Astrocyte (in vitro differentiated cells and primary cell): Measurements from ENCODE around the gene SH2D2A. TPM values are rescaled to one million over a fixed set of nuclear protein-coding genes. Genes with fewer than 3 reads are reported as not detected.

Experiments used
- DNase-seq: peaks from one replicate; pipeline ENCODE4 v3.0.0-alpha.2; 2010; ENCODE audit warnings: low read depth
- FAIRE-seq: peaks from 2 replicates; lab custom pipeline; 2011; peaks lifted over from hg19 to GRCh38; lab: Jason Lieb, UNC
- H2AFZ ChIP-seq: 2 replicates; pipeline ENCODE4 v1.6.0; 2012; ENCODE audit warnings: low read depth, low read length, inconsistent platforms
- H3K27ac ChIP-seq: 2 replicates; pipeline ENCODE4 v1.5.1; 2011; ENCODE audit warnings: low read depth, low read length, inconsistent platforms
- H3K27me3 ChIP-seq: 2 replicates; pipeline ENCODE4 v1.6.0; 2011; ENCODE audit warnings: low read length, inconsistent platforms; ENCODE audit not compliant: insufficient read depth
- H3K36me3 ChIP-seq: 2 replicates; pipeline ENCODE4 v1.5.1; 2011; ENCODE audit warnings: low read length, inconsistent platforms; ENCODE audit not compliant: insufficient read depth
- H3K4me1 ChIP-seq: 2 replicates; pipeline ENCODE4 v1.5.1; 2011; ENCODE audit warnings: low read length, inconsistent platforms; ENCODE audit not compliant: insufficient read depth
- H3K4me2 ChIP-seq: 2 replicates; pipeline ENCODE4 v1.6.0; 2012; ENCODE audit warnings: low read length, inconsistent platforms
- H3K4me3 ChIP-seq: 2 replicates; pipeline ENCODE4 v1.5.1; 2011; ENCODE audit warnings: low read depth, mild to moderate bottlenecking, low read length, inconsistent platforms; ENCODE audit not compliant: insufficient read depth
- H3K79me2 ChIP-seq: 2 replicates; pipeline ENCODE4 v1.6.0; 2012; ENCODE audit warnings: mild to moderate bottlenecking, low read length, inconsistent platforms; ENCODE audit not compliant: insufficient read depth
- H3K9ac ChIP-seq: 2 replicates; pipeline ENCODE4 v1.6.0; 2012; ENCODE audit warnings: mild to moderate bottlenecking, low read length, inconsistent platforms
- H3K9me3 ChIP-seq: 2 replicates; pipeline ENCODE4 v1.5.1; 2012; ENCODE audit warnings: low read depth, mild to moderate bottlenecking, low read length, inconsistent platforms; ENCODE audit not compliant: insufficient read depth
- H4K20me1 ChIP-seq: 2 replicates; pipeline ENCODE4 v1.6.0; 2012; ENCODE audit warnings: low read length, inconsistent platforms; ENCODE audit not compliant: insufficient read depth
- H3K27ac Mint-ChIP-seq: one replicate; pipeline ENCODE4 v1.8.0; 2021; ENCODE audit warnings: mild to moderate bottlenecking, mixed read lengths; ENCODE audit not compliant: unreplicated experiment
- H3K27me3 Mint-ChIP-seq: one replicate; pipeline ENCODE4 v1.8.0; 2021; ENCODE audit warnings: low read depth, mixed read lengths; ENCODE audit not compliant: unreplicated experiment
- H3K36me3 Mint-ChIP-seq: one replicate; pipeline ENCODE4 v1.8.0; 2021; ENCODE audit warnings: low read depth, mixed read lengths; ENCODE audit not compliant: unreplicated experiment
- H3K4me1 Mint-ChIP-seq: one replicate; pipeline ENCODE4 v1.8.0; 2021; ENCODE audit warnings: low read depth, mixed read lengths; ENCODE audit not compliant: unreplicated experiment
- H3K4me3 Mint-ChIP-seq: one replicate; pipeline ENCODE4 v1.8.0; 2021; ENCODE audit warnings: mild to moderate bottlenecking, moderate library complexity, mixed read lengths; ENCODE audit not compliant: unreplicated experiment
- H3K9me3 Mint-ChIP-seq: one replicate; pipeline ENCODE4 v1.8.0; 2021; ENCODE audit warnings: mild to moderate bottlenecking, mixed read lengths; ENCODE audit not compliant: unreplicated experiment
- EZH2 ChIP-seq: IDR thresholded peaks from 2 replicates; pipeline ENCODE4 v1.6.1; 2012; ENCODE audit warnings: mild to moderate bottlenecking, low read length, inconsistent platforms; ENCODE audit not compliant: insufficient read depth
- total RNA-seq: library from RNA; stranded (reverse); gene quantifications from 2 replicates; pipeline ENCODE4 v1.2.1, GENCODE V29; 2021
- TF ChIP-seq, protein P1 (sequence below): IDR thresholded peaks from 2 replicates; pipeline ENCODE4 v1.5.1; 2011; ENCODE audit warnings: low read depth, mild to moderate bottlenecking, inconsistent platforms, low read length, moderate library complexity; ENCODE audit not compliant: insufficient read depth

Gene SH2D2A
- total RNA-seq, 1 donor from 2014 or later: 1.1 TPM

DNA sequence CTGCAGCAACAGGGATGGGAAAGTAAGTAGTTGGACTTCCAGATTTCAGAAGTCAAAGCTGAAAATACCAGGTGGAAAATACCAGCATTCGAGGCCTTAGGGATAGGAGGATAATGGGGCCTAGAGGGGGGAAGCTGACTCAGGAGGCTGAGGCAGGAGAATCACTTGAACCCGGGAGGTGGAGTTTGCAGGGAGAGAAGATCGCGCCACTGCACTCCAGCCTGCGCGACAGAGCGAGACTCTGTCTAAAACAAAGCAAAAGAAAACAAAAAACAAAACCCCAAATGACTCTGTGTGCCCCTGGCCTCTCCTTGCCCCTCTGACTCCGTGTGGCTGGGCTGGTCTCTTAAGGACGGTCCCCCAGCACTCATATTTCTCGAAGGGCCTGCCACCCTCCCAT, 3.4 kb downstream of the SH2D2A start:
- peak overlapping the region; percentile 81 for H3K4me2 ChIP-seq
- peaks cover 24% of the 10 kb centered on the region for H3K4me1 ChIP-seq
- H3K4me3 ChIP-seq: peak overlapping the region; percentile 43
- FAIRE-seq (no peak), DNase-seq (no peak)
- peaks cover 2% of the 10 kb centered on the region for H3K27me3 ChIP-seq
- TF ChIP-seq, protein P1, sequence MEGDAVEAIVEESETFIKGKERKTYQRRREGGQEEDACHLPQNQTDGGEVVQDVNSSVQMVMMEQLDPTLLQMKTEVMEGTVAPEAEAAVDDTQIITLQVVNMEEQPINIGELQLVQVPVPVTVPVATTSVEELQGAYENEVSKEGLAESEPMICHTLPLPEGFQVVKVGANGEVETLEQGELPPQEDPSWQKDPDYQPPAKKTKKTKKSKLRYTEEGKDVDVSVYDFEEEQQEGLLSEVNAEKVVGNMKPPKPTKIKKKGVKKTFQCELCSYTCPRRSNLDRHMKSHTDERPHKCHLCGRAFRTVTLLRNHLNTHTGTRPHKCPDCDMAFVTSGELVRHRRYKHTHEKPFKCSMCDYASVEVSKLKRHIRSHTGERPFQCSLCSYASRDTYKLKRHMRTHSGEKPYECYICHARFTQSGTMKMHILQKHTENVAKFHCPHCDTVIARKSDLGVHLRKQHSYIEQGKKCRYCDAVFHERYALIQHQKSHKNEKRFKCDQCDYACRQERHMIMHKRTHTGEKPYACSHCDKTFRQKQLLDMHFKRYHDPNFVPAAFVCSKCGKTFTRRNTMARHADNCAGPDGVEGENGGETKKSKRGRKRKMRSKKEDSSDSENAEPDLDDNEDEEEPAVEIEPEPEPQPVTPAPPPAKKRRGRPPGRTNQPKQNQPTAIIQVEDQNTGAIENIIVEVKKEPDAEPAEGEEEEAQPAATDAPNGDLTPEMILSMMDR: no peak
- TF ChIP-seq EZH2: no peak
- no peak overlapping the region for H3K27ac ChIP-seq
- no peaks in the 10 kb centered on the region for H3K36me3 ChIP-seq
- H3K9me3 Mint-ChIP-seq: peaks cover 4% of the 10 kb centered on the region
- H3K9me3 ChIP-seq: no peaks in the 10 kb centered on the region
- H4K20me1 ChIP-seq: no peaks in the 10 kb centered on the region
- peak overlapping the region; percentile 44 for H3K9ac ChIP-seq
- H2AFZ ChIP-seq: peak overlapping the region; percentile 91
- H3K4me3 Mint-ChIP-seq: peak overlapping the region; percentile 41
- H3K27me3 Mint-ChIP-seq: peaks cover 27% of the 10 kb centered on the region
- H3K36me3 Mint-ChIP-seq: peaks cover 8% of the 10 kb centered on the region
- H3K4me1 Mint-ChIP-seq: peaks cover 24% of the 10 kb centered on the region
- H3K79me2 ChIP-seq: no peaks in the 10 kb centered on the region
- H3K27ac Mint-ChIP-seq: no peak overlapping the region

DNA sequence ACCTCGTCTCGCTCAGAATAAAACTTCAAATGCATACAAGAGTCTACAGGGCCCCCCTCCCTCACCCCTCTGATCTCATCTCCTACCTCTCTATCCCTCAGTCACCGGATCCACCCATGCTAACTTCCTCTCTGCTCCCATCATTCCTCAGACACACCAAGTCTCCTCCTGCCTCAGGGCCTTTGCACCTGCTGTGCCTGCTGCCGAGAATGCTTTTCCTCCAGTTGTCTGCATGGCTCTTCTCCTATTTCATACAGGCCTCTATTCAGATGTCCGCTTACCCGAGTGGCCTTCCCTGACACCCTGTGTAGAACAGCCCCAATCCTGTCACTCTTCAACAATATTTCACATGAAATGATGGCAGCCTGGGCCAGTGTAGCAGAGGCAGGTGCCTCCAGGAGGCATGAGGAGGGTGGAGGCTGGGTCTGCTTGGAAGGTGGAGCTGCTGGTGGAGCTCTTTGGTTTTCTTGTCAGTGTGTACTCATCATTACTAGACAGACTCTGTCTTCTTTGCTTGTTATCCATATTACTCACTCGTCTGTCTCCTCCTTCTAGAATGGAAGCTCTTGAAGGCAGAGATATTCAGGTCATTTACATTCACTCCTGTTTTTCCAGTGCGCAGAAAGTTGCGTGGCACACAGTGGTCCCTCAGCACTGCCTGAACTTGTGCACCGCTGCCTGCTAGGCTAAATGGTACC, 4.2 kb downstream of the SH2D2A start:
- no peaks in the 10 kb centered on the region for H4K20me1 ChIP-seq
- H3K36me3 ChIP-seq: no peaks in the 10 kb centered on the region
- H3K4me1 ChIP-seq: peaks cover 27% of the 10 kb centered on the region
- Mint-ChIP-seq H3K27me3 (peaks cover 33% of the 10 kb centered on the region), H3K36me3 (peaks cover 16% of the 10 kb centered on the region), H3K27ac (no peak overlapping the region), H3K9me3 (peaks cover 8% of the 10 kb centered on the region), H3K4me1 (peaks cover 25% of the 10 kb centered on the region), H3K4me3 (no peak overlapping the region)
- H3K4me3 ChIP-seq: no peak overlapping the region
- no peak overlapping the region for H2AFZ ChIP-seq
- H3K27ac ChIP-seq: no peak overlapping the region
- H3K27me3 ChIP-seq: peaks cover 2% of the 10 kb centered on the region
- FAIRE-seq (no peak), DNase-seq (no peak)
- no peak overlapping the region for H3K4me2 ChIP-seq
- TF ChIP-seq EZH2: no peak
- TF ChIP-seq, protein P1: no peak
- H3K9me3 ChIP-seq: no peaks in the 10 kb centered on the region
- no peaks in the 10 kb centered on the region for H3K79me2 ChIP-seq
- H3K9ac ChIP-seq: no peak overlapping the region

DNA sequence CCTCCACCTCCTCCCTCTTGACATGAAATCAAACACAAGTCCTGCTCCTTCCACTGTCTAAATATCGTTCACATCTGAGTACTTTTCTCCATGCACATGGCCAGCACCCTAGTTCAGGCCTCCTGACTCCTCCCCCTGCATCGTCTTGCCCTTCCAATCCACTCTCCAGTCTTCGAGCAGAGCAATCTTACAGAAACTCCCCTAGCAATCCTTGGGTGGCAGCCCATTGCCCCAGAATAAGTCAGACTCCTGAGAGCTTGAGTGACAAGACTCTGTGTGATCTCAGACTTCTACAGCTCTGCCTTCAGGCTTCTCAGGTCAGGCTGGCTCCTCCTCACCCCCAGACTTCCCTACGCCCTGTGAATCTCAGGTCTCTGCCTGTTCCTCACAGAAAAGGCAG, 5.5 kb downstream of the SH2D2A start:
- Mint-ChIP-seq H3K36me3 (peaks cover 20% of the 10 kb centered on the region), H3K4me1 (peaks cover 22% of the 10 kb centered on the region), H3K9me3 (peaks cover 8% of the 10 kb centered on the region), H3K4me3 (no peak overlapping the region), H3K27ac (no peak overlapping the region), H3K27me3 (peaks cover 30% of the 10 kb centered on the region)
- H3K36me3 ChIP-seq: no peaks in the 10 kb centered on the region
- H3K4me3 ChIP-seq: no peak overlapping the region
- H4K20me1 ChIP-seq: no peaks in the 10 kb centered on the region
- TF ChIP-seq, protein P1: no peak
- TF ChIP-seq EZH2: no peak
- H3K27me3 ChIP-seq: peaks cover 2% of the 10 kb centered on the region
- no peak overlapping the region for H3K27ac ChIP-seq
- H3K4me1 ChIP-seq: peaks cover 27% of the 10 kb centered on the region
- no peak for DNase-seq
- H3K79me2 ChIP-seq: no peaks in the 10 kb centered on the region
- no peak for FAIRE-seq
- H2AFZ ChIP-seq: no peak overlapping the region
- H3K4me2 ChIP-seq: no peak overlapping the region
- H3K9ac ChIP-seq: no peak overlapping the region
- no peaks in the 10 kb centered on the region for H3K9me3 ChIP-seq
